Erythroblast (primary cell): ENCODE measurements around the gene KLHDC10.
"Not testable (repeated sequence)": the region's sequence is repeated elsewhere in the genome, so short reads cannot be mapped to it uniquely, and the experiment has no call there.

Experiments used
- DNase-seq, 2 experiments: peaks; one replicate each; lab custom pipeline; 2025; lab: John Stamatoyannopoulos, UW
- GATA1 ChIP-seq: IDR thresholded peaks from 2 replicates; pipeline ENCODE4 v1.6.1; 2011; ENCODE audit warnings: low read depth, mild to moderate bottlenecking, control low read depth, low read length, moderate library complexity
- POLR2A ChIP-seq: IDR thresholded peaks from 2 replicates; pipeline ENCODE4 v1.6.1; 2011; ENCODE audit warnings: mild to moderate bottlenecking, low read length

The KLHDC10 gene

GRCh38 chr7:130118801-130119200, 48.5 kb downstream of the KLHDC10 start:
- no peak for DNase-seq
- TF ChIP-seq POLR2A, result no peak
- TF ChIP-seq GATA1, result no peak

- DNase-seq, result no peak
- TF ChIP-seq GATA1 (no peak), POLR2A (no peak)
Measured at GRCh38 chr7:130123501-130123900, 53.2 kb downstream of the KLHDC10 start.

GRCh38 chr7:130124711-130125110, 54.4 kb downstream of the KLHDC10 start:
- peak; percentile 82 to 84 for DNase-seq
- no peak for TF ChIP-seq POLR2A
- TF ChIP-seq GATA1, result no peak

GRCh38 chr7:130126840-130127239, 56.5 kb downstream of the KLHDC10 start:
- DNase-seq, result not testable (repeated sequence)

GRCh38 chr7:130127404-130127803, 57.1 kb downstream of the KLHDC10 start:
- no peak for DNase-seq

GRCh38 chr7:130127821-130128317, 57.5 kb downstream of the KLHDC10 start:
- peak in 1 of 2 experiments; percentile 28 for DNase-seq
- no peak for TF ChIP-seq POLR2A
- no peak for TF ChIP-seq GATA1

More at GRCh38 chr7:130127404-130127803, 57.1 kb downstream of the KLHDC10 start:
- TF ChIP-seq POLR2A (no peak), GATA1 (no peak)

GRCh38 chr7:130129011-130129411, 58.7 kb downstream of the KLHDC10 start:
- TF ChIP-seq GATA1 (no peak), POLR2A (no peak)
- no peak for DNase-seq

GRCh38 chr7:130131191-130131834, 61.0 kb downstream of the KLHDC10 start:
- DNase-seq, result no peak
- TF ChIP-seq GATA1, result no peak
- TF ChIP-seq POLR2A, result no peak

GRCh38 chr7:130131964-130132875, 61.9 kb downstream of the KLHDC10 start:
- TF ChIP-seq POLR2A, result no peak
- no peak for TF ChIP-seq GATA1
- DNase-seq, result no peak

- TF ChIP-seq POLR2A (no peak), GATA1 (no peak)
- DNase-seq, result no peak
Measured at GRCh38 chr7:130133029-130133782, 62.9 kb downstream of the KLHDC10 start.

GRCh38 chr7:130134106-130134636, 63.8 kb downstream of the KLHDC10 start:
- TF ChIP-seq GATA1, result no peak
- no peak for TF ChIP-seq POLR2A
- DNase-seq, result no peak

GRCh38 chr7:130134726-130135125, 64.4 kb downstream of the KLHDC10 start:
- TF ChIP-seq POLR2A (no peak), GATA1 (no peak)
- DNase-seq, result no peak
